HUES48 (cell line): ENCODE measurements around the gene BCL6.

Source experiments
- H3K27ac ChIP-seq: one replicate; pipeline ENCODE4 v1.7.0; 2013; ENCODE audit warnings: low read depth, low read length, inconsistent platforms
- H3K27me3 ChIP-seq: 2 replicates; pipeline ENCODE4 v1.6.1; 2013; ENCODE audit warnings: mild to moderate bottlenecking, low read length; ENCODE audit not compliant: control insufficient read depth, insufficient read depth
- H3K36me3 ChIP-seq: 2 replicates; pipeline ENCODE4 v1.6.1; 2013; ENCODE audit warnings: low read length; ENCODE audit not compliant: control insufficient read depth, insufficient read depth
- H3K4me1 ChIP-seq: 2 replicates; pipeline ENCODE4 v1.6.1; 2013; ENCODE audit warnings: mild to moderate bottlenecking, low read length; ENCODE audit not compliant: control insufficient read depth, insufficient read depth
- H3K4me3 ChIP-seq: 2 replicates; pipeline ENCODE4 v1.5.1; 2013; ENCODE audit warnings: mild to moderate bottlenecking, low read depth, low read length
- H3K9ac ChIP-seq: 2 replicates; pipeline ENCODE4 v1.6.1; 2013; ENCODE audit warnings: mild to moderate bottlenecking, low read depth, low read length, moderate library complexity
- H3K9me3 ChIP-seq: 2 replicates; pipeline ENCODE4 v1.6.1; 2013; ENCODE audit warnings: low read length; ENCODE audit not compliant: control insufficient read depth, insufficient read depth

Gene BCL6

DNA sequence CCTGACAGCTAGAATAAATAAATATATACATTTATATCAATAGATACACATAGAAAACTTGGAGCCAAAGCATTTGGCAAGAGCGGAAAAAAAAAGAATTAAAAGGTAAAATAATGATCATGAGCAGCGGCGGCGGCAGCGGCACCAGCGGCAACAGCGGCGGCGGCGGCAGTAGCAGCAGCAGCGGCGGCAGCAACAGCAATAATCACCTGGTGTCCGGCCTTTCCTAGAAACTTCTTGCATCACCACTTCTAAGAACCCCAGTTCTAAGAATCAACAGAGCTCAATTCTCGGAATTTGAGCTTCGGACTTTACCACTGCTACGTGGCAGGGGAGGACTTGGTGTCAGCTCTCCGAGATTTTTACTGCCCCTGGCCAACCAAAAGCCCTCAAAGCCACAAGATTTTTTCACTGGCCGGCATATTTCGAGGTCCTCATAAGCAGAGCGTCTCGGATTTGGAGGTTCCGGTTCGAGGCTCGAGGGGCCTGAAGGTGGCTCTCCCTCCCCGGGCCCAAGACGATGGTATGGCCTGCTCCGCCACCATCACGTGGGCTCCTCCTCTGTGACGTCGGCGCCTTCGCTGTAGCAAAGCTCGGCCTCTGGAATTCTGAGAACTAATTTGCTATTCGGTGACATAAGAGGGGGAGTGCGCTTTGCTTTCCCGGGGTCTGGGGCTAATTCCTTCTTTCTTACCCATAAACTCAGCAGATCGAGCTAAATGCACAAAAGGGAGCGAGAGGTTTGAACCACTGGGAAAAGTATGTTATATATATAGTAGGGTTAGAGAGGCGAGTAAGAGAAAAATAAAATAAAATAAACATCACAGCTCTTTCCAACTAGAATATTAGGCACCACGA, at the start of gene BCL6:
Gene BCL6, minus strand, starts transcription at position 268 of the 858 bp plus-strand sequence. CDS start 11,775 bp downstream, outside the sequence.
- Histone ChIP-seq H3K36me3 (no peaks in the 10 kb centered on the region), H3K4me1 (peaks cover 48% of the 10 kb centered on the region)

DNA sequence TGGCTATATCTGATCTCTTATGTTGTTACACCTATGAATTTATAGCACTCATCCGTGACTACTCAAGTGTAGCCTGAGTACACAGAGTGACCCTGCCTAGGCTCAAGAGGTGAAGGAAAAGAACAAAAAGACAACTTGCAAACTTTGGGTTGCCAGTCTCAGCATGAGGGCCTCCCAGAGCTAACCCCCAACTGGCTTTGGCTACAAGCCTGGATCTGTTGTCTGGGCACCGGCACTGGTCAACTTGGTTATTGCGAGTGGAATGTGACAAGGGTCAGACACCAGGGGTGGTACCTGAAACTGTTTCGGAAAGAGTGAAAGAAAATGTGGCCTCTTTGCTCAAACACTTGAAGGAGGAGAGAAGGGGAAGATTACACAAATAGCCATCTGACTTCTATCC, 49.5 kb upstream of the BCL6 start:
- no peak overlapping the region for H3K27ac ChIP-seq
- no peaks in the 10 kb centered on the region for H3K36me3 ChIP-seq
- H3K4me3 ChIP-seq: no peak overlapping the region
- no peaks in the 10 kb centered on the region for H3K9me3 ChIP-seq
- no peaks in the 10 kb centered on the region for H3K27me3 ChIP-seq
- H3K9ac ChIP-seq: no peak overlapping the region
- H3K4me1 ChIP-seq: peaks cover 5% of the 10 kb centered on the region; the same call in 1 of the 2 replicates

More for the DNA sequence above, at the start of gene BCL6:
- Histone ChIP-seq H3K9me3 (no peaks in the 10 kb centered on the region), H3K27ac (peak within 1 kb of the TSS; percentile 99), H3K9ac (peak within 1 kb of the TSS; percentile 100), H3K27me3 (peaks cover 25% of the 10 kb centered on the region), H3K4me3 (peak within 1 kb of the TSS; percentile 83)

DNA sequence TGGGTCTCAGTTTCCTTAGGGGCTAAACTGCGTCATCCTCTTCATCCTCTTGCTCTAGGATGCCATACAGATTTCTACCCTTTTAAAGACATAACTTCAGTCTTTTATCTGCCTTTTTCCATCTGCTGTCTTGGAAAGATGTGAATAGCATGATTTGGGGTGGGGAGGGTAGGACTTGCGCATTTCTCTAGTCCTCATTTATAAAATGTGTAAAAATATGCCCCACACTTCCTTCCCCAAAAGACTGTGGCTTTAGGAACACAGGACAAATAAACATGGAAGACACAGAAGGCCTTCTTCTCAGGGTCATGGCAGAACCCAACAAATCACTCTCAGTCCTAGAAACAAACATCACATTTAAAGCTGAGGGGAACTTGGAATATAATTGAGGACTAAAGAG, 48.4 kb upstream of the BCL6 start:
- H3K9ac ChIP-seq: no peak overlapping the region
- H3K27ac ChIP-seq: no peak overlapping the region
- H3K27me3 ChIP-seq: no peaks in the 10 kb centered on the region
- H3K9me3 ChIP-seq: no peaks in the 10 kb centered on the region
- H3K4me1 ChIP-seq: peaks cover 4% of the 10 kb centered on the region; the same call in 1 of the 2 replicates
- no peak overlapping the region for H3K4me3 ChIP-seq
- no peaks in the 10 kb centered on the region for H3K36me3 ChIP-seq

DNA sequence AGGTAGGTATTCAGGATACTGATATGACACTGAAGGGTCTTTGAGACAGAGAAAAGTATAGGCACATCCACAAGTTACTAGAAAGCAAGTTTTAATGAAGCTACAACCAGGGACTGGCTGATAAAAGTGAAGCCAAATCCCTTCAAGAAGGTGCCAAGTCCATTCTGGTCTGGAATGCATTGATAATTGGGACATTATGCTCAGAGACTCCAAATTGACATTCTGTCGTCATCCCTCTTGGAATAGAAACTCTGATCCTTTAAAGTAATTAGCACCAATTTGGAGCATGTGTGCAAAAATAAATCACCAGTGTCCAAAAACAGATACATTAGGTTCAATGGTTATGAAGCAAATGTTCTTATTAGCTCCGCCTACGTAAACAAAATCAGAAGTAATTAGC, 47.3 kb upstream of the BCL6 start:
- H3K27ac ChIP-seq: no peak overlapping the region
- H3K27me3 ChIP-seq: no peaks in the 10 kb centered on the region
- no peak overlapping the region for H3K4me3 ChIP-seq
- H3K9me3 ChIP-seq: no peaks in the 10 kb centered on the region
- no peak overlapping the region for H3K9ac ChIP-seq
- no peaks in the 10 kb centered on the region for H3K36me3 ChIP-seq
- H3K4me1 ChIP-seq: no peaks in the 10 kb centered on the region

DNA sequence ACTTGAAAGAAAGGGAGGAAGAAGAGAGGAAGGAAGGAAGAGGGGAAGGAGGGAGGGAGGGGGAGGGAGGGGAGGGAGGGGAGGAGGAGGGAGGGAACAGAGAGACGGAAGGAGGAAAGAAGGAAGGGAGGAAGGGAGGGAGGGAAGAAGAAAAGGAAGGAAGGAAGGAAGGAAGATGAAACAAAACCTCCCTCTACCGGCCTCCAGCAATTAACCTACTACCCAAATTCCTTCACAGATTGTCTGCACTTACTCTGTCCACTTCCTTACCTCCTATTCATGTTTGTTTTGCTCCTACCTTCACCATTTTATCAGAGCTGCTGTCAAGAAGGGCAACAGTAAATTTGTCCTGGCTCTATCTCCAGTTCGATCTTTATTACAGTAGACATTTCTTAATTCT, 44.6 kb upstream of the BCL6 start:
- Histone ChIP-seq H3K27me3 (no peaks in the 10 kb centered on the region), H3K9me3 (no peaks in the 10 kb centered on the region)

DNA sequence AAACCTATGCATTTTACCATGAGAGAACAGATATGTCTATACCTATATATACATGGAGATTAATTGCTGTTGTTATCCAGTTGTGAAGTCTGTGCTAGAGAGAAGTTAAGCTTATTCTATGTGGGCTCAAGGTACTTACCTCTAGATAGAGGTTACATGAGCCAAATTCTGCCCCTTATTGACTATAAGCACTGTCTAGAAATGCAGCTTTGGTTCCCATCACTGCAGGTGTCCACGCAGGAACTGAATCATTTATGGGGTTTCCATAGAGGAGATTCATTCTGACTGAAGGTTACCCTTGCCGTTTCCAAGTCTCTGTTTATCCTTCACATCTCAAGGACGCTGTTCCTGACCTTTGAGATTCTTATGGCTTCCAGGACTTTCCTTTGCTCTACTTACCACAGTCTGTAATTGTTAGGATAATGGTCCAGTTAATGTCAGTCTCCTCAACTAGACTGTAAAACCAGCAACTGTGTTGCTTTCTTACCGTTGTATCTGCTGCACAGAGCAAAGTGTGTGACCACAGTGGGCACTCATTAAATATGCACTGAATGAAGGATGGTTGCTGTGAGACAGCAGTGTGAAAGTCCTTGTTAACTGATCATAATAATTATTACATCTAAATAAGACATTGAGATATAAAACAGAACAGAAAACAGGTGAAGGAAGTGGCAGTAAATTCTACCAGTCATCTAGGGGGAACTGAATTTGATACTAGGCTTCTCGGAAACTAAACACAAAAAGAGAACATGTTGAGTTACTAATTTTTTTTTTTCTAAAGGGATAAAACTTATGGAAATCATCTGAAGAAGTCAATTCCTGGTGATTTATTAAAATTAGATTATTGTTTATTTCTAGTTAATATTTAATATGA, 44.0 kb upstream of the BCL6 start:
- no peaks in the 10 kb centered on the region for H3K4me1 ChIP-seq
- H3K27ac ChIP-seq: no peak overlapping the region
- no peaks in the 10 kb centered on the region for H3K9me3 ChIP-seq
- H3K36me3 ChIP-seq: no peaks in the 10 kb centered on the region
- no peaks in the 10 kb centered on the region for H3K27me3 ChIP-seq
- H3K4me3 ChIP-seq: no peak overlapping the region
- no peak overlapping the region for H3K9ac ChIP-seq

More for the DNA sequence above, 44.6 kb upstream of the BCL6 start:
- Histone ChIP-seq H3K4me3 (no peak overlapping the region), H3K4me1 (no peaks in the 10 kb centered on the region), H3K9ac (no peak overlapping the region), H3K36me3 (no peaks in the 10 kb centered on the region), H3K27ac (no peak overlapping the region)

DNA sequence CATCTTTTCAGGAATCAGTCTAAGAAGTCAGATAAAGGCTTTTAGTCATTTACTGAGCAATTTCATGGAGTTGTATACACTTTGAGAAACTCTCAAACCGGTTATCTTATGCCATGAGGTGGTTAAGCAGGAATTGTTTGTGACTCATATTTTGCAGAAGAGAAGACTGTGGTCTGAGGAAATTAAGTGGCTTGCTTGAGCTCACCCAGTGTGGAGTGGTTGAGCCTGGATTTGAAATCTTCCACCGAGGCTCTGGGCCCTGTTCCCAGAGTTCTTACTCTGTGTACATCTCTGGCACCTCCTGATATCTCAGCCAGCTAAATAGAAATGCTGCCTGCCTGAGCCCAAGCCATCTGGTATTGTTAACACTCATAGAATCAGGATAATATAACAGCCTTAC, 37.8 kb upstream of the BCL6 start:
- Histone ChIP-seq H3K4me3 (no peak overlapping the region), H3K27me3 (no peaks in the 10 kb centered on the region), H3K9ac (no peak overlapping the region), H3K9me3 (no peaks in the 10 kb centered on the region), H3K4me1 (no peaks in the 10 kb centered on the region), H3K36me3 (no peaks in the 10 kb centered on the region), H3K27ac (no peak overlapping the region)

DNA sequence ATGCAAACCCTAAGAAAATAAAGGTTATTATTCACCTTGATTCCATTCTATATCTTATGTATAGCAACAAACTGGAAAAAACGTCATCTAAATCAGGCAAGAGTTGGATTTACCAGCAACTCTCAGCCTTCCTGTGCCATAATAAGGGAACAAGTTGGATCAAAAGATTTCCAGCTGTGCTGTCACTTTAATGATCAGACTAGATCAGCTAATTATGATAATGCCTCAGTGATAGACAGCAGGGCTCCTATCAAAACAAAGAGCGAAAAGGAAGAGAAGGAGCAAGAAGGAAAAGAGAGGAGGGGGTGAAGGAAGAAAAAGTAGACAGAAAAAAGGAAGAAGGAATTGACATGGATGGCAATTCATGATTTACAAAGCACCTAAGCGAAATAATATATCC, 36.7 kb upstream of the BCL6 start:
- H3K27me3 ChIP-seq: no peaks in the 10 kb centered on the region
- H3K4me3 ChIP-seq: no peak overlapping the region
- H3K27ac ChIP-seq: no peak overlapping the region
- no peaks in the 10 kb centered on the region for H3K36me3 ChIP-seq
- H3K9me3 ChIP-seq: no peaks in the 10 kb centered on the region
- H3K4me1 ChIP-seq: no peaks in the 10 kb centered on the region
- H3K9ac ChIP-seq: no peak overlapping the region

DNA sequence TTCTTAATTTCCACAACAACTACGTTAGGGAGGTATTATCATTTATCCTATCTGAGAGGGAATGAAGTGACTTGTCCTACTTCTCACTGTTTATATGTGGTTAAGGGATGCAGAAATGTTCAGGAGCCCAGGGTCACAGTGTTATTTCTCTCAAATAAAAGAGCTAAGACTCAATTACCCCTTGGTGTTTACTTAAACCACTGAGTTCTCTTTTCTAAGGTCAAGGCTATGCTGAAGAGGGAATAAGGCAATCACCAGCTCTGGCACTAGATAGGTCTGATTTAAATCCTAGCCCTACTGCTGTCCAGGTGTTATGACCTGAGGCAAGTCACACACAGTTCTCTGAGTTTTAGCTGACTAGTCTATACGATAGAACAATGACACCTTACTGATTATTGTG, 35.7 kb upstream of the BCL6 start:
- H3K27me3 ChIP-seq: no peaks in the 10 kb centered on the region

DNA sequence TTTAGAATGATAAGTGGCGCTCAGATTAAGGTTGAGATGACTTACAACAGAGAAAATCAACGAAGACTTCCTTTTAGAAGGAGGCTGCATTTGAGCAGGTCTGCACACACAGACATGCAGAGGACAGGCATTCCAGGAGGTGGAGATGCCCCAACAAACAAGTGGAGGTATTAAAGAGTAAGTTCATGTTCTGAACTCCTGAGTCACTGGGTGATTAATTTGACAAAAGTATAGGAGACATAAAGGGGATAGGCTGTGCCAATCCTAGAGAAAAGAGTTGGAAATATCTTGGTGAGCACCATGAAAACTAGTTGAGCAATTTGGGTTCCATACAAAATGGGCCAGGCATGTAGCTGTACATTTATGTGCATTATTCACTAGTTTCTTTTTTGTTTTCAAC, 33.5 kb upstream of the BCL6 start:
- Histone ChIP-seq H3K4me1 (peaks cover 7% of the 10 kb centered on the region), H3K9me3 (no peaks in the 10 kb centered on the region), H3K27me3 (no peaks in the 10 kb centered on the region), H3K4me3 (no peak overlapping the region), H3K36me3 (no peaks in the 10 kb centered on the region), H3K27ac (no peak overlapping the region), H3K9ac (no peak overlapping the region)

More for the DNA sequence above, 35.7 kb upstream of the BCL6 start:
- no peaks in the 10 kb centered on the region for H3K9me3 ChIP-seq
- H3K4me3 ChIP-seq: no peak overlapping the region
- H3K4me1 ChIP-seq: no peaks in the 10 kb centered on the region
- no peak overlapping the region for H3K9ac ChIP-seq
- no peaks in the 10 kb centered on the region for H3K36me3 ChIP-seq
- no peak overlapping the region for H3K27ac ChIP-seq
